Panc1 (cell line): Measurements from ENCODE around the gene VTN. TPM values are rescaled to one million over a fixed set of nuclear protein-coding genes. Genes with fewer than 3 reads are reported as not detected.

Experiments used
- ATAC-seq: fragments of 200-7000 bp; cut with Tn5 transposase; 2 replicates; pipeline ENCODE4 v1.9.1; 2020; ENCODE audit warnings: mild to moderate bottlenecking, moderate library complexity
- BruUV-seq: library from RNA; stranded (reverse); fragments of 400-500 nt; replicated peaks from 2 replicates; lab custom pipeline; 2021; lab: Mats Ljungman, UMichigan
- CTCF ChIA-PET: fragments of 300-600 bp; sonication (Branson Sonifier 250); formaldehyde crosslinking; loops from one replicate; lab custom pipeline; 2022; ENCODE audit warnings: antibody characterized with exemption; lab: Charles Lee
- POLR2A ChIA-PET: fragments of 300-600 bp; sonication (Branson Sonifier 250); formaldehyde crosslinking; loops from one replicate; lab custom pipeline; 2022; ENCODE audit warnings: antibody characterized with exemption; lab: Charles Lee
- DNase-seq: peaks from one replicate; pipeline ENCODE4 v3.0.0-alpha.2; 2010; ENCODE audit warnings: low read depth, low spot score
- H3K27ac ChIP-seq: 2 replicates; pipeline ENCODE4 v1.5.1; 2011; ENCODE audit warnings: mild to moderate bottlenecking, low read length, inconsistent platforms
- H3K27me3 ChIP-seq: fragments of 200-500 bp; sonication (Bioruptor generic); 2 replicates; pipeline ENCODE4 v1.6.0; 2014; ENCODE audit warnings: low read length, inconsistent platforms; ENCODE audit not compliant: control insufficient read depth, insufficient read depth
- H3K36me3 ChIP-seq: fragments of 200-500 bp; sonication (Bioruptor generic); 2 replicates; pipeline ENCODE4 v1.5.1; 2014; ENCODE audit warnings: inconsistent platforms, mild to moderate bottlenecking, low read length, moderate library complexity; ENCODE audit not compliant: control insufficient read depth, insufficient read depth
- H3K4me1 ChIP-seq: 2 replicates; pipeline ENCODE4 v1.5.1; 2011; ENCODE audit warnings: inconsistent platforms, mild to moderate bottlenecking, low read length, moderate library complexity; ENCODE audit not compliant: control insufficient read depth, insufficient read depth
- H3K4me3 ChIP-seq, 2 experiments: 2 replicates each; pipeline ENCODE4 v1.5.1; 2011 to 2012; ENCODE audit warnings: low read depth in 2 of 2, low read length in 2 of 2, mild to moderate bottlenecking in 2 of 2, inconsistent platforms in 1 of 2, moderate library complexity in 1 of 2
- H3K9me3 ChIP-seq: fragments of 200-500 bp; sonication (Bioruptor generic); 2 replicates; pipeline ENCODE4 v1.5.1; 2014; ENCODE audit warnings: low read depth, mild to moderate bottlenecking, inconsistent platforms, low read length, moderate library complexity; ENCODE audit not compliant: control insufficient read depth, insufficient read depth
- POLR2AphosphoS5 ChIP-seq: IDR thresholded peaks from 2 replicates; pipeline ENCODE4 v1.6.1; 2012; ENCODE audit warnings: mild to moderate bottlenecking, low read depth, low read length, moderate library complexity
- SIN3A ChIP-seq: IDR thresholded peaks from 2 replicates; pipeline ENCODE4 v1.6.1; 2012; ENCODE audit warnings: low read depth, mild to moderate bottlenecking, low read length, moderate library complexity, borderline replicate concordance; ENCODE audit not compliant: insufficient read depth
- TCF7L2 ChIP-seq: IDR thresholded peaks from 2 replicates; pipeline ENCODE4 v1.6.1; 2011; ENCODE audit warnings: mild to moderate bottlenecking, low read depth, low read length, inconsistent platforms
- in situ Hi-C: cut with HindIII; loops from 2 replicates; pipeline ENCODE4 v1.10.0; 2016; ENCODE audit warnings: low sequenced_read_pairs, low pct_unique_long_range_greater_than_20kb
- intact Hi-C: fragments of 100-400 bp; cut with micrococcal nuclease; formaldehyde crosslinking; loops from one replicate; pipeline ENCODE4 v1.10.0; 2022; ENCODE audit not compliant: unreplicated experiment
- total RNA-seq: library from RNA; stranded (reverse); gene quantifications from one replicate; pipeline ENCODE4 v1.2.1, GENCODE V29; 2021; ENCODE audit not compliant: unreplicated experiment
- TF ChIP-seq, protein P1 (sequence below): fragments of 450-650 bp; IDR thresholded peaks from 2 replicates; pipeline ENCODE4 v1.5.1; 2017; ENCODE audit warnings: mild to moderate bottlenecking
- TF ChIP-seq, protein P2 (sequence below), 2 experiments: IDR thresholded peaks; 2 replicates each; pipeline ENCODE4 v1.6.1; 2011 to 2012; ENCODE audit warnings: low read depth in 2 of 2, control low read depth in 1 of 2, low read length in 1 of 2, mild to moderate bottlenecking in 1 of 2, moderate library complexity in 1 of 2; ENCODE audit not compliant: insufficient read depth in 1 of 2

The VTN gene
- total RNA-seq, 1 experiment from 2014 or later: 2.3 TPM

DNA sequence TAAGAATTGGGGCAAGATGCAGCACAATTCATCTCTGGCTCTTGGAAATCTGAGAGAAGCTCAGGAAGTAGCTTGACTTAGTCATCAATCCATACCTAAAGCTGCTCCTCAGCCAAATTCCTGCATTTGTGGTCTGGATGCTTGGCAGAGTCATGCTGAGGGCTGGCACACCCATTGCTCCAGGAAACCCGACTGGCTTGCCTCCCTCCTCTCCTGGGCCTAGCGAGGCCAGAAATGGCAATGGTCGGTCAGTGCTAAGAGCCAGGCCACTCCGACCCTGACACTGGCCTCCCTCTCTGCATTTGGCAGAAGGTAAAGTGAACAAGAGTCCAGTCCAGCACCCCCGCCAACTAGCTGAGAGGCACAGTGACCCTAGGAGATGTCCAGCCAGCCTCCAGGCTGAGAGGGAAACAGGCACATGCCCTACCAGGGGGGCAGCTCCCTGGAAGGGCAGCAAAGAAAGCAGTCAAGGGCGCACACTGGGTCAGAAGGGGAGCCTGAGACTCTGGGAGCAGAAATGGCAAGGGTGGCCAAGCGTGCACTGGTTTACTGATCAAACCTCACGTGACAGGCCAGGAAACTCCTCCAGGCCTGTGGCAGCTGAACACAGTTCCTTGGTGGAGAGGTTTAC, 22.7 kb downstream of the VTN start:
- TSS peak; percentile 23 for BruUV-seq
- DNase-seq: no peak
- in situ Hi-C loops: no loop called here
- ChIA-PET CTCF (interaction anchor here (0.7 kb wide), 2 partner anchors 12 to 28 kb away, joined by 3 to 5 read pairs; partner anchors contain the start of genes IFT20 and TNFAIP1), POLR2A (interaction anchor here (0.5 kb wide), 1 partner anchor 197 kb away, joined by 5 read pairs; no protein-coding TSS in a partner anchor)
- peak; percentile 70 for ATAC-seq
- TF ChIP-seq SIN3A: no peak
- TF ChIP-seq, protein P1, sequence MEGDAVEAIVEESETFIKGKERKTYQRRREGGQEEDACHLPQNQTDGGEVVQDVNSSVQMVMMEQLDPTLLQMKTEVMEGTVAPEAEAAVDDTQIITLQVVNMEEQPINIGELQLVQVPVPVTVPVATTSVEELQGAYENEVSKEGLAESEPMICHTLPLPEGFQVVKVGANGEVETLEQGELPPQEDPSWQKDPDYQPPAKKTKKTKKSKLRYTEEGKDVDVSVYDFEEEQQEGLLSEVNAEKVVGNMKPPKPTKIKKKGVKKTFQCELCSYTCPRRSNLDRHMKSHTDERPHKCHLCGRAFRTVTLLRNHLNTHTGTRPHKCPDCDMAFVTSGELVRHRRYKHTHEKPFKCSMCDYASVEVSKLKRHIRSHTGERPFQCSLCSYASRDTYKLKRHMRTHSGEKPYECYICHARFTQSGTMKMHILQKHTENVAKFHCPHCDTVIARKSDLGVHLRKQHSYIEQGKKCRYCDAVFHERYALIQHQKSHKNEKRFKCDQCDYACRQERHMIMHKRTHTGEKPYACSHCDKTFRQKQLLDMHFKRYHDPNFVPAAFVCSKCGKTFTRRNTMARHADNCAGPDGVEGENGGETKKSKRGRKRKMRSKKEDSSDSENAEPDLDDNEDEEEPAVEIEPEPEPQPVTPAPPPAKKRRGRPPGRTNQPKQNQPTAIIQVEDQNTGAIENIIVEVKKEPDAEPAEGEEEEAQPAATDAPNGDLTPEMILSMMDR: no peak
- TF ChIP-seq, protein P2, sequence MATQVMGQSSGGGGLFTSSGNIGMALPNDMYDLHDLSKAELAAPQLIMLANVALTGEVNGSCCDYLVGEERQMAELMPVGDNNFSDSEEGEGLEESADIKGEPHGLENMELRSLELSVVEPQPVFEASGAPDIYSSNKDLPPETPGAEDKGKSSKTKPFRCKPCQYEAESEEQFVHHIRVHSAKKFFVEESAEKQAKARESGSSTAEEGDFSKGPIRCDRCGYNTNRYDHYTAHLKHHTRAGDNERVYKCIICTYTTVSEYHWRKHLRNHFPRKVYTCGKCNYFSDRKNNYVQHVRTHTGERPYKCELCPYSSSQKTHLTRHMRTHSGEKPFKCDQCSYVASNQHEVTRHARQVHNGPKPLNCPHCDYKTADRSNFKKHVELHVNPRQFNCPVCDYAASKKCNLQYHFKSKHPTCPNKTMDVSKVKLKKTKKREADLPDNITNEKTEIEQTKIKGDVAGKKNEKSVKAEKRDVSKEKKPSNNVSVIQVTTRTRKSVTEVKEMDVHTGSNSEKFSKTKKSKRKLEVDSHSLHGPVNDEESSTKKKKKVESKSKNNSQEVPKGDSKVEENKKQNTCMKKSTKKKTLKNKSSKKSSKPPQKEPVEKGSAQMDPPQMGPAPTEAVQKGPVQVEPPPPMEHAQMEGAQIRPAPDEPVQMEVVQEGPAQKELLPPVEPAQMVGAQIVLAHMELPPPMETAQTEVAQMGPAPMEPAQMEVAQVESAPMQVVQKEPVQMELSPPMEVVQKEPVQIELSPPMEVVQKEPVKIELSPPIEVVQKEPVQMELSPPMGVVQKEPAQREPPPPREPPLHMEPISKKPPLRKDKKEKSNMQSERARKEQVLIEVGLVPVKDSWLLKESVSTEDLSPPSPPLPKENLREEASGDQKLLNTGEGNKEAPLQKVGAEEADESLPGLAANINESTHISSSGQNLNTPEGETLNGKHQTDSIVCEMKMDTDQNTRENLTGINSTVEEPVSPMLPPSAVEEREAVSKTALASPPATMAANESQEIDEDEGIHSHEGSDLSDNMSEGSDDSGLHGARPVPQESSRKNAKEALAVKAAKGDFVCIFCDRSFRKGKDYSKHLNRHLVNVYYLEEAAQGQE (IDR thresholded peaks at IDR 0.05; ENCODE audit: insufficient read depth in 1 of 2, low read depth in 2 of 2, low read length in 1 of 2): 0 out of 4 replicates have a peak, but pooled peaks of 1 of the 2 experiments have one; percentile 30
- TF ChIP-seq TCF7L2: no peak
- TF ChIP-seq POLR2AphosphoS5: no peak; the same call in 1 of the 2 replicates
- Histone ChIP-seq H3K4me3 (no peak overlapping the region), H3K4me1 (peaks cover 26% of the 10 kb centered on the region), H3K9me3 (no peaks in the 10 kb centered on the region), H3K27me3 (no peaks in the 10 kb centered on the region), H3K36me3 (peaks cover 10% of the 10 kb centered on the region), H3K27ac (peak overlapping the region; percentile 65; the same call in 1 of the 2 replicates)
- intact Hi-C loops: no loop called here

DNA sequence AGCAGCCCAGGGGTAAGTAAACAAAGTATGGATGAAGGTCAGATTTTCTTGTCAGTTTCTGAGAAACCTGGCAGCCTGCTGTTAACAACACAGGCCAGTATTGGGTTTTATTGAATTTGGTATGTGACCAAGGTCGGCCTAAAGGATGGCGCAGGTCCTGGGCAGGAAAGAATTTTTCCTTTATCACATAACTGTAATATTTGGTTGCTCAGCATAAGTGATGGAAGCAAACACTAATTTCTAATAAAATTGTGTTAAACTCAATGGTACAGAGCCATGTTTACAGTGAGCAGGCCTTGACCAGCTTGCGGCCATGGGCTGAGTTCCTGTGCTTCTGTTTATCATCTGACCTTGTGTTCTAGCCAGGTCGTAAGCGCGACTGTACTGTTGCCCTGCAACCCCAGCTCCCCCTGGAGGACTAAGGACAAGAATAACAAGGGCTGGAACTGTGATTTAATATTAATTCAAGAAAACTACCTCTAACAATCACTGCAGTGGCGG, 23.3 kb downstream of the VTN start:
- ChIA-PET CTCF (interaction anchor here (0.7 kb wide), 1 partner anchor 11 kb away, joined by 5 read pairs; the partner anchor contains the start of genes IFT20 and TNFAIP1), POLR2A (interaction anchor here (1.2 kb wide), 1 partner anchor 11 kb away, joined by 3 read pairs; the partner anchor contains the start of gene POLDIP2)
- H3K36me3 ChIP-seq: peaks cover 10% of the 10 kb centered on the region
- BruUV-seq: no TSS peak
- in situ Hi-C loops (no loop called here), intact Hi-C loops (no loop called here)
- ATAC-seq: peak; percentile 67
- H3K9me3 ChIP-seq: no peaks in the 10 kb centered on the region
- DNase-seq: no peak
- no peaks in the 10 kb centered on the region for H3K27me3 ChIP-seq
- peaks cover 26% of the 10 kb centered on the region for H3K4me1 ChIP-seq
- no peak overlapping the region for H3K4me3 ChIP-seq
- peak overlapping the region; percentile 65; the same call in 1 of the 2 replicates for H3K27ac ChIP-seq
- TF ChIP-seq POLR2AphosphoS5 (no peak; the same call in 1 of the 2 replicates), TCF7L2 (no peak), SIN3A (no peak)
- TF ChIP-seq, protein P1: no peak; the same call in 1 of the 2 replicates
- TF ChIP-seq, protein P2 (IDR thresholded peaks at IDR 0.05; ENCODE audit: insufficient read depth in 1 of 2, low read depth in 2 of 2, low read length in 1 of 2): no peak
